K562 (cell line): Measurements from ENCODE around the gene MAP4K5. TPM values are rescaled to one million over a fixed set of nuclear protein-coding genes. Genes with fewer than 3 reads are reported as not detected.
A peak's percentile ranks its signal among the peaks of the same experiment; 100 is the strongest.

Experiments used
- ATAC-seq: fragments of 200-7000 bp; cut with Tn5 transposase; 3 replicates; pipeline ENCODE4 v1.9.1; 2020; ENCODE audit warnings: moderate library complexity
- BruUV-seq: library from RNA; stranded (reverse); fragments of 400-500 nt; replicated peaks from 2 replicates; lab custom pipeline; 2021; lab: Mats Ljungman, UMichigan
- CTCF ChIA-PET: fragments of 300-600 bp; formaldehyde crosslinking; extraction: SDS; loops from one replicate; lab custom pipeline; 2021; ENCODE audit warnings: low intra/inter-chr PET ratio; lab: Yijun Ruan, JAX
- POLR2A ChIA-PET: fragments of 300-600, 350-650 bp; sonication (Branson Sonifier 250); formaldehyde crosslinking; extraction: SDS; loops from one replicate; lab custom pipeline; 2021; ENCODE audit warnings: antibody characterized with exemption, inconsistent platforms; lab: Yijun Ruan, JAX
- DNase-seq, 4 experiments: peaks; one replicate each; pipeline versions ENCODE4 v3.0.0 to v3.0.0-alpha.2; 2011 to 2018; ENCODE audit warnings: low spot score in 3 of 4, mixed read lengths in 3 of 4; ENCODE audit errors: extremely low read depth in 1 of 4
- FAIRE-seq: peaks from 2 replicates; lab custom pipeline; 2011; peaks lifted over from hg19 to GRCh38; lab: Jason Lieb, UNC
- H2AFZ ChIP-seq: 2 replicates; pipeline ENCODE4 v1.6.0; 2011; ENCODE audit warnings: low read depth, low read length, control low read depth, inconsistent platforms
- H3K27ac ChIP-seq: fragments of 200-600 bp; 3 replicates; pipeline ENCODE4 v1.8.0; 2011; ENCODE audit warnings: low read depth, mild to moderate bottlenecking, control low read depth, inconsistent platforms, low read length, moderate library complexity, mixed read lengths; ENCODE audit errors: extremely low read depth
- H3K27me3 ChIP-seq, 2 experiments: fragments of 300-600 bp in 1 of 2; 2 replicates in 1 of 2; 3 replicates in 1 of 2; pipeline versions ENCODE4 v1.6.0 to v1.8.0; 2011; ENCODE audit warnings: inconsistent platforms in 2 of 2, low read length in 2 of 2, mild to moderate bottlenecking in 1 of 2, mixed read lengths in 1 of 2, moderate library complexity in 1 of 2; ENCODE audit not compliant: control insufficient read depth in 2 of 2, insufficient read depth in 2 of 2
- H3K36me3 ChIP-seq: fragments of 300-600 bp; 3 replicates; pipeline ENCODE4 v1.8.0; 2011; ENCODE audit warnings: mild to moderate bottlenecking, low read length, inconsistent platforms; ENCODE audit not compliant: control insufficient read depth, insufficient read depth
- H3K4me1 ChIP-seq, 2 experiments: fragments of 200-600 bp in 1 of 2; replicated peaks in 1 of 2; 2 replicates in 1 of 2; 3 replicates in 1 of 2; pipeline versions ENCODE4 v1.5.1 to v1.8.0; 2011; ENCODE audit warnings: inconsistent platforms in 2 of 2, low read length in 2 of 2, mild to moderate bottlenecking in 1 of 2, mixed read lengths in 1 of 2, moderate library complexity in 1 of 2; ENCODE audit not compliant: control insufficient read depth in 2 of 2, insufficient read depth in 2 of 2
- H3K4me2 ChIP-seq: 2 replicates; pipeline ENCODE4 v1.6.1; 2011; ENCODE audit warnings: low read length, control low read depth, inconsistent platforms, mixed read lengths; ENCODE audit not compliant: insufficient read depth
- H3K4me3 ChIP-seq: fragments of 200-600 bp; sonication (generic), shearing (Covaris generic); 2 replicates; pipeline ENCODE4 v1.5.1; 2016; ENCODE audit warnings: control low read depth, inconsistent platforms
- H3K79me2 ChIP-seq: fragments of 200-600 bp; 3 replicates; pipeline ENCODE4 v1.8.0; 2011; ENCODE audit warnings: low read length, inconsistent platforms; ENCODE audit not compliant: control insufficient read depth, insufficient read depth
- H3K9ac ChIP-seq, 2 experiments: 2 replicates each; pipeline versions ENCODE4 v1.6.0 to v1.6.1; 2011; ENCODE audit warnings: low read depth in 2 of 2, low read length in 2 of 2, control low read depth in 1 of 2, inconsistent platforms in 1 of 2, mild to moderate bottlenecking in 1 of 2, mixed read lengths in 1 of 2; ENCODE audit not compliant: insufficient read depth in 1 of 2
- H3K9me1 ChIP-seq: one replicate; pipeline ENCODE4 v1.6.0; 2011; ENCODE audit warnings: inconsistent platforms, mild to moderate bottlenecking, low read length, moderate library complexity; ENCODE audit not compliant: control insufficient read depth, insufficient read depth
- H3K9me3 ChIP-seq: replicated peaks from 2 replicates; pipeline ENCODE4 v1.5.1; 2011; ENCODE audit warnings: low read depth, low read length, inconsistent platforms; ENCODE audit not compliant: control insufficient read depth, insufficient read depth
- H4K20me1 ChIP-seq: replicated peaks from 2 replicates; pipeline ENCODE4 v1.6.1; 2011; ENCODE audit warnings: low read length, inconsistent platforms, mixed read lengths; ENCODE audit not compliant: control insufficient read depth, insufficient read depth
- BHLHE40 ChIP-seq: IDR thresholded peaks from 2 replicates; pipeline ENCODE4 v1.6.1; 2011; ENCODE audit warnings: low read length, improper control_type of control experiment
- CUX1 ChIP-seq: fragments of 200-800 bp; sonication (Bioruptor generic); IDR thresholded peaks from 2 replicates; pipeline ENCODE4 v1.6.1; 2016; ENCODE audit warnings: missing genetic modification characterization, missing compliant biosample characterization
- EP400 ChIP-seq: fragments of 450-650 bp; IDR thresholded peaks from 2 replicates; pipeline ENCODE4 v1.6.1; 2017; ENCODE audit warnings: antibody characterized with exemption, mild to moderate bottlenecking, moderate library complexity
- SREBF2 ChIP-seq: sonication (generic); formaldehyde crosslinking; IDR thresholded peaks from 2 replicates; pipeline ENCODE4 v1.4.0; 2020; ENCODE audit warnings: mild to moderate bottlenecking, missing genetic modification reagents
- ZNF239 ChIP-seq: fragments of 250-450 bp; sonication (Bioruptor Pico); IDR thresholded peaks from 2 replicates; pipeline ENCODE4 v1.4.0; 2020; ENCODE audit warnings: mild to moderate bottlenecking
- ZNF511 ChIP-seq: sonication (generic); formaldehyde crosslinking; IDR thresholded peaks from 2 replicates; pipeline ENCODE4 v1.8.0; 2022; ENCODE audit warnings: mild to moderate bottlenecking, missing genetic modification reagents
- ZNF584 ChIP-seq: fragments of 200-800 bp; sonication (Bioruptor generic); IDR thresholded peaks from 2 replicates; pipeline ENCODE4 v1.6.1; 2016; ENCODE audit warnings: low read depth, mild to moderate bottlenecking, missing genetic modification characterization, missing compliant biosample characterization
- in situ Hi-C: fragments of 300-500 bp; cut with MboI; formaldehyde crosslinking; loops from 4 replicates; pipeline ENCODE4 v1.15.0; 2018; ENCODE audit warnings: inconsistent platforms, mixed read lengths
- intact Hi-C: fragments of 100-400 bp; cut with micrococcal nuclease; formaldehyde crosslinking; loops from 2 replicates; pipeline ENCODE4 v1.14.2; 2022
- polyA plus RNA-seq, 8 experiments: library from polyadenylated mRNA; depleted of rRNA in 4 of 8; stranded (reverse) in 5 of 8; unstranded in 3 of 8; fragments of >200 nt; fragmentation: Nextera tagmentation in 2 of 8; fragmentation: Illumina TruSeq in 1 of 8; extraction: Ambion mirVana in 2 of 8; extraction: Trizol in 1 of 8; gene quantifications; 2 replicates each; pipeline versions ENCODE4 v1.2.1 to v1.2.3, GENCODE V29; 2011 to 2014; ENCODE audit warnings: inconsistent platforms in 1 of 8, missing spikeins in 1 of 8
- total RNA-seq, 7 experiments: library from RNA; depleted of rRNA in 6 of 7; stranded (reverse); fragments of >200 nt in 6 of 7; fragmentation: Illumina TruSeq in 2 of 7; extraction: Trizol in 2 of 7; gene quantifications; 2 replicates each; pipeline versions ENCODE4 v1.2.1 to v1.2.3, GENCODE V29; 2011 to 2021; ENCODE audit warnings: low replicate concordance in 1 of 7

MAP4K5 gene
- total and polyA plus RNA-seq, 9 of the 15 experiments (the other 6 are each of a cell fraction or from before 2014, with no cell fraction given): 5.9 to 29.4 (median 18.0) TPM

DNA sequence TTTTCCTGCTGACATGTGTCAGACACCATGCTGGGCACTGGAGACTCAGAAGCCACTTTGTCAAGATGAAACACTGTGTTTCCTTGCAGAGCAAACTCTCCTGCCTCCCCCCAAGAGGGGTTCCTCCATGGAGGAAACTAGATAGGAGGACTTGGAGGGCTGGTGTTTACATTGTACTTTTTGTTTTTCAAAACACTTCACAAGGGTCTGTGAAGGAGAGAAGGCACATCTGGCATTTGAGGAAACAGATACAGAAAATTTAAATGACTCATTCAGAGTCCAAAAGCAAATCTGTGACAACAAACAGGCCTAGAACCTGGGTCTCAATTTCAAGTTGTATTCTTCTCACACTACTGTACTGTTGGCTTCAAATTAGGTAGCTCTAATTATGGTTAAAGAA lies 128.9 kb downstream of the MAP4K5 start:
- FAIRE-seq: no peak
- Histone ChIP-seq H3K9me3 (no peaks in the 10 kb centered on the region), H3K4me3 (no peak overlapping the region), H3K36me3 (no peaks in the 10 kb centered on the region), H4K20me1 (no peaks in the 10 kb centered on the region), H3K27ac (no peak overlapping the region), H3K27me3 (no peaks in the 10 kb centered on the region), H3K79me2 (no peaks in the 10 kb centered on the region), H3K4me2 (no peak overlapping the region), H3K4me1 (no peaks in the 10 kb centered on the region), H3K9ac (no peak overlapping the region), H3K9me1 (no peaks in the 10 kb centered on the region), H2AFZ (no peak overlapping the region)
- ChIA-PET CTCF (no interaction called here), POLR2A (no interaction called here)
- no TSS peak for BruUV-seq
- ATAC-seq: no peak
- DNase-seq: peak in 1 of 4 experiments; percentile 11
- in situ Hi-C loops (no loop called here), intact Hi-C loops (no loop called here)
- no peak for TF ChIP-seq BHLHE40
- no peak for TF ChIP-seq CUX1 (CRISPR knock-in tag)
- no peak for TF ChIP-seq EP400
- no peak for TF ChIP-seq ZNF584 (CRISPR knock-in tag)
- no peak for TF ChIP-seq ZNF239 (CRISPR knock-in tag)
- no peak for TF ChIP-seq ZNF511
- TF ChIP-seq SREBF2 (CRISPR knock-in tag): no peak
